Measurements from ENCODE around the gene PDE9A.
"Not testable (repeated sequence)": the region's sequence is repeated elsewhere in the genome, so short reads cannot be mapped to it uniquely, and the experiment has no call there.

PDE9A gene

DNA sequence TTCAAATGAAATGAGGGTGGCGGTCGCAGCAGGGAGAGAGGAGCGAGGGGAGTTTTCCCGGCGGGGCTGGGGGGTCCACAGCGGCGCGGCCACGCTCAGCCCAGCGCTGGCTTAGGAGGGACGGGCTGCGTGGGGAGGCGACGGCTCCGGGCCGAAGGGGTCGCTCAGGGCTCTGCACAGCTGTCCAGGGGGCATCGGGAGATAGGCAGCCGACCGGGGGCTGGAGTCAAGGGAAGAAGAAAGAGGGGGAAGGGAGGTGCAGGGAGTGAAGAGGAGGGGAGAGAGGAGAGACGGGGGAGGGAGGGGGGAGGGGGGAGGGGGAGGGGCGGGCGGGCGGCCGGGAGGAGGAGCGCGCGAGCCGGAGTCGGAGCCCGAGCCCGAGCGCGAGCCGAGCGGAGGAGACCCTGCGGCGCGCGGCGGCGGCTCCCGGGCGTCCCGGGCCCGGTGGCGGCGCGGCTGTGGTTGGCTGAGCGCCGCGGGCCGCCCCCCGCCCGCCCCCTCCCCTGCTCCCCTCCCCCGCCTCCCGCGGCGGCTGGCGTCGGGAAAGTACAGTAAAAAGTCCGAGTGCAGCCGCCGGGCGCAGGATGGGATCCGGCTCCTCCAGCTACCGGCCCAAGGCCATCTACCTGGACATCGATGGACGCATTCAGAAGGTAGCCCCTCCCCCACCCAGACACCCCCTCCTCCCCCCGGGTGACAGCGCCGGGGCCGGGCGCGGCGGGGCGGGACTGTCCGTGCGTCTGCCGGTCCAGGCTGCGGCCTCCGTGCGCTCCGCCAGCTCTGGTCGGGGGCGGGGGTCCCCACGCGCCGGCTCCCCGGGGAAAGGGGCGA is at the start of gene PDE9A:
PDE9A (plus strand) TSS at position 391 of the 831 bp plus-strand sequence; CDS start at position 585, 194 bp downstream.
- DNase-seq, result no peak

DNA sequence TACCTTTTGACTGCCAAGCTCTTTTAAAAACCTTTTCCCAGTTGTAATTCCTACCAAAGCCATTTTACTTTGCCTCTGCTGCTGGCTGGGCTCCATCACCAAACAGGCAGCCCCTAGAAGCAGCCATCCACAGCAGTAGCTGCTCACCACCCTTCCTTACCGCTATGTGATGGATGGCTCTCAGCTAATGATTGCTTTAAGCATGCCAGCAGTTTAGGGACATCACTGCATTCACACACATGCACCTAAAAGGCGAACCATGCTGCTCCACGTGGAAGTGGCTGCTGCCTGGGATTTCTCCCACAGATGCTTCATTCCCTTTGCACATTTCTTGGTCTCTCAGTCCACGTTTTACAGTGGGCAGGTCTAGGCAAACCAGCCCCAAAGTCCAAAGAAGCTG is 46.3 kb upstream of the PDE9A start:
- no peak for DNase-seq

DNA sequence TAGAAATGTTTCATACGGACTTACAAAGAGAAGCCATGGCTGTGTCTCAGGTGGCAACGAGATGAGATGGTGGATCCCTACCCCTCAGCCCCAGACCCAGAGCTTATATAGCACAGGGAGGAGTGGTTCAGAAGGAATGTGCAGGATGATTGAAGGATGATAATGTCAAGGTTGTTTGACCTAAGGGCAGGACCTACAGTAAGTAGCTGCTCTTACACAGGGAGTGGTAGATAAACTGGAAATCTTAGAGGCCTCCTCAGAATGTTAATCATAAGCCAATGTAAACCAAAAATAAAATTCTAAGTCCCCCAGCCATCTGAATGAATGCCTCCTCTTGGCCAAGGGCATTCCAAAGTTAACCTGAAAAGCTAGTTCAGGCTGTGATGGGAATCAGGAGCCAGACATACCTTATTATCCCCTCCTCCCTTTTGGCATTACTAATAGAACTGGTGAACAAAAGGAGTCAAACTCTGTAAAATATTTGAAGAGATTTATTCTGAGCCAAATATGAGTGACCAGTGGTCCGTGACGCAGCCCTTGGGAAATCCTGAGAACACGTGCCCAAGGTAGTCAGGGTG is 45.8 kb upstream of the PDE9A start:
- DNase-seq, result no peak

DNA sequence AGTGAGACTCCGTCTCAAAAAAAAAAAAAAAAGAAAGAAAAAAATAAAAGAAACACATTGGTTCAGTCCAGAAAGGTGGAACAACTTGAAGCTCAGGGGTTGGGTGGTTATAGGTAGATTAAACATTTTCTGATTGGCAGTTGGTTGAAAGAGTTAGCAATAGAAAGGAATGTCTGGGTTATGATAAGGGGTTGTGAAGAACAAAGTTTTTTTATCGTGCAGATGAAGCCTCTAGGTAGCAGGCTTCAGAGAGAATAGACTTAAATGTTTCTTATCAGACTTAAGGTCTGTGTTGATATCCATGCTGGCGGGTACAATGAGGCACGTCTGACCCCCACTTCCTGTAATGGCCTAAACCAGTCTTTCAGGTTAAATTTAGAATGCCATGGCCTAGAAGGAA is 45.0 kb upstream of the PDE9A start:
- no peak for DNase-seq

DNA sequence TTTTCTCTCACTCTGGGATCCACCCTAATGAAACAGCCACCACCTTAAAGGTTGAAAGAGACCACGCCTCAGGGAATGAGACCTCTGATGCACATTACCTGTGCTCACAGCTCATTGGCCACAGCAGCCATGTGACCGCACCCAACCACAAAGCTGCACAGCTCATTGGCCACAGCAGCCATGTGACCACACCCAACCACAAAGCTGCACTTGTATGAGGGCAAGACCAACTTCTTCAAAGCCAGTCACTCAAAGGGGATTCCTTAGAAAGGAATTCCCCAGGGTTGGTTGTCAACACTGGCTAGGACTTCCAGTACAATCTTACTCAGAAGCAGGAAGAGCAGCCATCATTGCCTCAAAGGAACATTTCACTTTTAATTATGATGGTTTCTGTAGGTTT is 43.6 kb upstream of the PDE9A start:
- no peak for DNase-seq

DNA sequence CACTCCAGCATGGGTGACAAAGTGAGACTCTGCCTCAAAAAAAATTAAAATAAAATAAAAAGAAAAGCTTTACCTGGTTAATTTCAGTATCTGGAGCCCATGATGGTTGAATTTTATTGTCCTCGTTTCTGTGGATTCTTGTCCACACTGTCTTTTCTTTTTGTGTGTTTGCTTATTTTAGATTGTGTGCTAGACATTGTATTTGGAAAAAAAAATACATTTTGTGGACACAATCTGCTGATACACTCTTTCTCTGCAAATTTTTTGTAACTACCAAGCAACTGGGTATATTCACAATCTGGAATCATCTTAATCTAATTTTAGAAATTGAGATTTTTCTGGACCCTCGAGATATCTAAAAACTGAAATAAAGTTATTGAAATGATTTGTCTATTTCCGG is 41.6 kb upstream of the PDE9A start:
- no peak for DNase-seq

DNA sequence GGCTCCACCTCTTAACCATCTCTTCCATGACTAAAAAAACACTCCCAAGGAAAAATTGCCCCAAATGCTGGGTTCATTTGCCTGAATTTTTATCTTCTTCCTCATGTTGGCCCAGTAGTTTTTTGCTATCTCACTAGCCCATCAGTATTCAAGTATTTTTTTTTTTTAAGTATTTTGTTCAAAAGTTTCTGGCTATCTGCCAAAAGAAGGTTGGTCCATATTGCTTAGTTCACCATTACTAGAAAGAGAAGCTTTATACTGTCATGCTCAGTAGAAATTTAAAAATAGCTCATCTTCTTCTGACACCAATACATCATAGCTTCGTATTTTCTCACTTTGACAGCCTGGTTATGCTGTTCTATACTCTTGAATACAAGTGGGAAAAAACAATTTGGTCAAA is 41.0 kb upstream of the PDE9A start:
- DNase-seq, result no peak

DNA sequence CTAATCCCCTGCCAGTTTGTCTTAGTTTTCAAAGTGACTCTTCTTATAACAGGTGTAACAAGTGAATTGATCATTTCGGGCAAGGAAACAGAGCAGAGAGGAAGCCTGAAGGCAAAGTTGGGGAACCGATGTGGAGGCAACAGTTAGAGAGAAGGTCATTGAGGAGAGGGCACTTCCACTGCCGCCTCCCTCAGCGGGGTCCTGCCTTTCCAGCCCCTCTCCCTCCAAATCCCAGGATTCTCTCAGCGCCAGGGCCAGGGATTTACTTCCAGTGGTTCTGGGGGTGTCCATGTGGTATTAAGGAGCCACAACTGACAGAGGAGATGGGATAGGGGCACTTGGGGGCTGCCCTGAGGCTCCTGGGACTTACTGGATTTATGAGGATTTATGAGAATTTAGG is 39.7 kb upstream of the PDE9A start:
- DNase-seq, result no peak

DNA sequence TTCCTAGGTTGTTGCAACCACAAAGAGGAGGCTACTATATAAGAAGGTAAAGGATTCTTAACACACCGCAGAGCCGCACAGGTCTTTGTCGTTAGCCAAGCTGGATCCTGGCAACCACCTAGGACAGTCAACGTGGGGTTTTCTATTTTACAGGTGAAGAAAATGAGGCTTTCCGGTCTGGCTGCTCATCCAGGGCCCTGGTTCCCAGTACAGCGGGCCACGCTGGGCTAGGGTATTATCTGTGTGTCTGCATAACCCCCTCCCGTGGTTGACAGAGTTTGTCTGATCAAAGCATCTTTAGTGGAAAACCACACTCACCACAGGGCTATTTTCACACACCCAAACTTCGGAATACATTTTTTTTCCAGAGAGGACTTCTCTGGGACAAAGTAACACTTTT is 39.0 kb upstream of the PDE9A start:
- DNase-seq, result no peak

DNA sequence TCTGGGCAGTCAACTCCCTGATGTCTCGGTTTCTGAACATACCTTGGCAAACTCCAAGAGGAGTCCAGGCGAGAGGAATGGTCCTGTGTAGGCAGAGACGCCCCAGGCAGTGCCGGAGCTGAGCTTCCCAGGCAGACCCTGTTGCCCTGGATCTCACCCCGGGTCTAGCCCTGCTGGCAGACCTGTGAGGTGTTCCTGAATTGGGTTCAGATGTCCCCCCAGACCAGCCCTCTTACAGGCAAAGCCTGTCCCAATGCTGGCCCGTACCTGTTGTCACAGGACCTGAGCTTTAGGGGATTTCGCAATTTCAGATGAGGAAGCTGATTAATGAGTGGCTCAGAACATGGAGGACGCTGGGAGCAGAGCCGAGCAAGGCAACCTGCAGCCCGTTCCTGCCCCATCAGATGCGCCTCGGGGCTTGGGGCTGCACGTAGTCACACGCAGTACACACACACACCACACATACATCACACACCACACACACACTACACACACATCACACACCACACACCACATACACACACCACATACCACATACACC is 38.5 kb upstream of the PDE9A start:
- peak; percentile 10 for DNase-seq

DNA sequence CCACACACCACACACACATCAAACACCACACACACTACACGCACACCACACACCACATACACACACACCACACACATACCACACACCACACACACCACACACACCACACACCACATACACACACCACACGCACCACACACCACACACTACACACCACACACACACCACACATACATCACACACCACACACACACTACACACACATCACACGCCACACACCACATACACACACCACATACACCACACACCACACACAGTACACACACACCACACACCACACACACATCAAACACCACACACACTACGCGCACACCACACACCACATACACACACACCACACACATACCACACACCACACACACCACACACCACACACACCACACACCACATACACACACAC is 38.0 kb upstream of the PDE9A start:
- not testable (repeated sequence) for DNase-seq

DNA sequence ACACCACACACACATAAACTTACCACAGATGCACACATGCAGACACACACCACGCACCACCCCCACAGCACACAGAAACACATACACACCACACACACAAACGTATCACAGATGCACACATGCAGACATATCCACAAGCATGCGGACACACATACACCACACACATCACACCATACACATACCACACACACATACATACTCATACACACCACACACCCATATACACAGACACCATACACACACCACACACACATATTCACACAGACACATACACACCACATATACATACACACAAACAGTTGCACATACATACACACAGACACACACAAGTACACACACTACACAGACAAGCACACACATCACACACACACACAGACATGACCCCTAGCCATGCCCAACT is 37.5 kb upstream of the PDE9A start:
- no peak for DNase-seq

DNA sequence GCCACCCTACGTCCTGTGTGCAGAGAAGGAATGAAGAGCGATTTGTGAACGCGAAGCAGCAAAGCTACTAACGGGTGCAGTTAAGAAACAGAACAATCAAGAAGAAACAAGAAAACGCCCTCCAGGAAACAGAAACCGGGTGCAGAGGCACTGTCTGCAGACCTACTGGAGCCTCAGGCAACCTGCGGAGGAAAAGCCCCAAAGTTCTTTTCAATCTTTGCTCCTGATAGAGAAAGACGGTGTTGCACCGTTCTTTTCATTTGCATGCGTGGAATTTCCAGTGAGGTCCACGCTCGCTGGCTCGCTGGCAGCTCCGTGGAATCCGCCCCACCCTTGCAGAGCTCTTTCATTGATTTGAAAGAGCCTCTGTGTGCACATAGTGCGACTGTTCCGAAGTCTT is 37.0 kb upstream of the PDE9A start:
- no peak for DNase-seq

DNA sequence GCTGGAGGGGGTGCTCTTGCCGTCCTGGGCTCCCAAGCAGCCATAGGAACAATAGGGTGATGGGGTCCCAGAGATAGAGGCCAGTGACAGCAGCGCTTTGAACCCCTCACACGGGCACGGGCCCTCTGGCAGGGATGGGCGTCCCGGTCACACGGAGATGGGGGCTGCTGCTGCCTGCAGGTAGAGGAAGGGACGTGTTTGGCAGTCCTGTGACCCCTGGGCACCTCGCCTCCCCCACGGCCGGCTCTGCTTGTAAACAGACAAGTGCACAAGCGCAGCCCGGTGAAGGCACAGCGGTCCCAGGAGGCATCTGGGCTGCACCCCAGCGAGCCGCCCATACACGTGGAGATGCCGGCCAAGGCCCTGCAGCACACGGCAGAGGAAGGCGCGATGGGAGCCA is 36.5 kb upstream of the PDE9A start:
- no peak for DNase-seq

DNA sequence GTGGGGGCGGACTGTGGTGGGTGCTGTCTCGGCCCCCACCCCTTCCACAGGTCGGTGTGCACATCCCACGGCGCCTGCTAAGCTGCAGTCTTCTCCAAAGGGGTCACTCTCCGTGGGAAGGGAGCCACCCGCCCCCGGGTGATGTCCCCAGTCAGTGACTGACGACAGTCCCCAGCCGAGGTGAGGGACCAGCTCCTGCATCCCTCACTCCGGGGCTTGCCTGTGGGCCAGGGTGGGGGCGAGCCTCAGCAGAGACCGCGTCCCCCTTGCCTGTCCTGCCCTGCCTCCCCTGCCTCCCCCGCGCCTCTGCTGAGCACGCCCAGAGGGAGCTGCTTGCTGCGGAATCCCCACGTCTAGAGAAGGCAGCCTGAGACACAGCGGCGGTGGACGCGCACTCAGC is 35.9 kb upstream of the PDE9A start:
- no peak for DNase-seq

DNA sequence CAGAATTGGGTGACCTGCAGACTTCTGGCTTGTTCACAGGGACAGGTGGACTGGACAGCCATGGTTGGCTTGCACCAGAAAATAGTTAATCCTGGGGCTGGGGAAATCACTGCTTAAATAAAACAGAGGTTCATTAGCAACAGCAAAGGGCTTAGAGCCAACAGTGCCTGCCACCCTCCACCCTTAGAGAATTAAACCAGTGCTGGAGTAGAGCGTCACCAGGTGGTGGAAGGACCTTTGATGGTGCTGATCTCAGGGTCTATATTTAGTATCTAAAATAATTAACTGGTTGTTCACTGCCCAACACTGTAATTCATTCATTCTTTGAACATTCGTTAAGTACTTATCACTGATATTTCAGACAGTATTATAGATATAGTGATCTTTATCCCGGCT is 34.7 kb upstream of the PDE9A start:
- DNase-seq, result no peak

DNA sequence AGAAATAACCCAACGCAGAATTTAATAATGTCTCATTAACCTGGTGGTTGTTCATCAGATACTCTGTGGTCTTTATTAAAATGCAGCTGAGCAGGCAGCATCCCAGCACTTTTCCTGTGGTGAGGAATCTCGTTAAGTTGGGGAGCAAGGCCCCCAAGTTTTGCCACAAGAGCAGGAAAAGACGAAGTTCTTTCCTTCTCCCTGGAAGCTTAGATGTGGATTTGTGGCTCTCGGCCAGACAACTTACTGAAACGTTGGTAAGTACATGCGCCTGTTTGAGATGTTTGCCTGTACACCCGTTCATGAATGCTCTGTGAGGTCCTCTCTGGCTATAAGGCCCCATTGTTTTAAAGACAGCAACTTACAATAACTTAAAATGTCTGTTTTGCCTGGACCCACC is 34.3 kb upstream of the PDE9A start:
- no peak for DNase-seq

DNA sequence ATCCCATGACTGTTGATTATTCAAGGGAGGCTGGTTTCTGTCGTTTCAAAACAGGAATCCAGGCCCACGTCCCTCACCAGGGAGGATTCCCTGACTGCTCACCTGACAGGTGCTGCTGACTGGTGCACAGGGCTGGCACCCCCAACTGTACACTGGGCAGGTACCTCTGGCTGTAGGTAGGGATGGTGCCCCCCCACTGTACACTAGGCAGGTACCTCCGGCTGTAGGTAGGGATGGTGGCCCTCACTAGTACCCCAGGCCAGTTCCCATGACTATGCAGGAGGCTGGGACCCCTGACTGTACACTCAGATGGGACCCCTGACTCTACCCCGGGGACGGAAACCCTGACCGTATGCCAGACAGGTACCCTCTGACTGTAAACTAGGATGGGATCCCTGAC is 33.6 kb upstream of the PDE9A start:
- no peak for DNase-seq

DNA sequence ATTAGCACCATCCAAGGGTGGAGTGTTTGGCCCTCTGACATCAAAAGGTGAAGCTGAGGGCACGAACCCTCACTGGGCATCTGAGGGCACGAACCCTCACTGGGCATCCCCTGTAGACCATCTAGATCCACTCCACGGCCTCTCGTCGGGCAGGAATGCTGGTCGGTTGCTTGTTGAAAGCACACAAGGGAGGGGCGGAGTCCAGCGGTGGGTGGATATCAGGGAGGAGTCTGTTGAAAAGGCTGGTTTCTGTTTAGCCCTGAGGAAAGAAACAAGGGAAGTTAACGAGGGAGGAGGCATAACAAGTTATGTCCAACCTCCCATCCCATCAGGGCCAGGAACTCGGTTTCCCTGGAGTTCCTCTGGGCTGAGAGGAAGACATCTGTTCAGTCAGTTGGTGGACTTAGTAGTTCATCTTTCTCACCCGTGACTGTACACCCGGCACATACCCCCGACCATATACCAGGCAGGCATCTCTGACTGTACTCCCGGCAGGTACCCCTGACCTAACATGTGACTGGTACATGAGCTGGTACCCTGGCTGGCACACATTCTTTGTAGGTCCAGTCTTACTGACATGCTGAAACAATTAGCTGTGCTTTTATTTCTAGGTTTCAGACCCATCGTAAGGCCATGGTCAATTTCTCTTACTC is 32.1 kb upstream of the PDE9A start:
- no peak for DNase-seq

DNA sequence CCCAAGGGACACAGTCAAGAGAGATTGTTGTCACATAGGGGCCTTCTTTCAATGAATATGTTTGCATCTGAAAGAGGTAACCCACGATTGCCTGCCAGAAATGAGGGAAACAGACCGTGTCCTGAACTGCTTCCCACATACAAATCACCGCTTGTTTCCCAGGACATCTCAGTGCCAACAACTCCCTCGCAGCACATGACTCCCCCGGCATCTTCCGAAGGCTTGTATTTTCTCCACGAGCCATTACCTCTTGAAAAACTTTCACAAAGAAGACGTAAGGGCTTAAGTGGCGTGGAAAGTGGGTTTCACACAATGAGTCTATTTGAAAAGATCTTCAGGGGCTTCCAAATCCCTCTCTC is 31.6 kb upstream of the PDE9A start:
- no peak for DNase-seq

DNA sequence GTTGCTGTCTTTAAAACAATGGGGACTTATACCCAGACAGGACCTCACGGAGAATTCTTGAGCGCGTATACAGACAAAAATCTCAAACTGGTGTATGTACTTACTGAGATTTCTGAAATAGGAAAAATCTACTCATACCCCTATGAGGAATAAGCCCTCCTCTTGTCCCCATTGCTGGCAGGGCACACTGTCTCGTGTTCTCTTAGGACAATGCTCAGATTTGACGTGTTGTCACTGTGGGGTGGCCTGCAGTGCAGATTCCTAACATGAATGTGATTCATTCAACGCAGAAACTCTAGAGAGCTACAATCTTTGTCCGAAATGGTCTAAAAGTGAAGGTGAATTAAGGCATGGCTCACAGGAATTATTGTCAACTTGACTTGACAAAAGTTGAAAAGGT is 31.1 kb upstream of the PDE9A start:
- no peak for DNase-seq

DNA sequence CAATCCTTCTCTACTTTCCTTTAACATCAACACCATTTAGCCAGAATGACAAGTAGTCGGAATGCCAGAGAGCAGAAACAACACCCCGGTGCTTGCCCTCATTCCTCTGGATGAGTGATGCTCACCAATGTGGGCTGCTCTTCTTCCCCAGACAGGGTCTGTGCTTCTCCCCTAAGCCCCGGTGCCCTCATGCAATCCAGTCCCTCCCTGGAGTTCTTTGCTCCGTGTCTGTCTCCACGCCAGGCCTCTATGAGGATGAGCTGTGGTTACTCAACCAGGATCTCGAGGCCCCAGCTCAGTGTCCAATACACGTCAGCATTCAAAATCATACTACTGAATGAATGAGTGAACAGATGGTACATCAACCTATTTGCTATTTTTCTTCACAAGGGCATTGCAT is 29.7 kb upstream of the PDE9A start:
- DNase-seq, result no peak

DNA sequence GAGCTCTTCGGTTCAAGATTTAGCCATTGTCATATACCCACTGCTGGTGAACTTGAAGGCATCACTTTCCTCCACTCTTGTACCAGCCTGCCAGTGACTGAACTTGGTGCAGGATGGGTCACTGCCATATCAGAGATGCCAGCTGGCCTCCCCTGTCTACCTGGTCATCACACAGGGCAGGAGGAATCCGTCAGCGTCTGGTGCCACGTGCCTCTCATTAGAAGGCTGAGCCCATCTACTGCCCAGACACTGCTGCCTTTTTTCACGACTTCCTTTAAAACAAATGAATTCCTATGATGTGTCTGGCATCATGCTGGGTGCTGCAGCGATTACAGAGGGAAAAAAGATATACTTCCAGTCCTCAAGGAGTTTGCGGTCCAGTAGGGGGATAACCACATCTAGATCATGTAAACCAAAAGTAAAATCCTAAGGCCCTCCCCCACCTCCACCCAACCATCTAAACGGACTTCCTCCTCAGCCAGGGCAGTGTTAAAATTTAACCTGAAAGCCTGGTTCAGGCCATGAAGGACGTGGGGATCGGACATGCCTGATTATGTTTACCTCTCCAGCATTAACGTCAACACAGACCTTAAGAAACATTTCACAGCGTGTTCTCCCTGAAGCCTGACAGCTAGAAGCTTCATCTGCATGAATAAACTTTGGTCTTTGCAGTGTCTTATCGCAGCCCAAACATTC is 29.2 kb upstream of the PDE9A start:
- no peak for DNase-seq

DNA sequence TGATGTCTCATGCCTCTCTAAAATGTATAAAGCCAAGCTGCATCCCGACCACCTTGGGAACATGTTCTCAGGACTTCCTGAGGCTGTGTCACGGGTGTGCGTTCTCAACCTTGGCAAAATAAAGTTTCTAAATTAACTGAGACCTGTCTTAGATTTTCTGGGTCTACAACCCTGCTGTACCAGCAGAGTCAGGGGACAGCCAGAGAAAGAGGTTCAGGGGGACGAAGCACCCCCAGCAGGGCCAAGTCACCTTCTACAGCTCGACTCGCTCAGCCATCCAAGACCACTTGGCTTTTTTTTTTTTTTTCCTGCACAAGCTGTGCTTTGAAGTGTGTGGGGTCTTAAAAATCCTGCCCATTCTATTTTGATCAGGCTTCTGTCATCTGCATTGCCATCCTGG is 28.5 kb upstream of the PDE9A start:
- DNase-seq, result no peak
